ENCODE measurements around the gene LCP1.
"Not testable (repeated sequence)": the region's sequence is repeated elsewhere in the genome, so short reads cannot be mapped to it uniquely, and the experiment has no call there.

The LCP1 gene

GRCh38 chr13:46181840-46182490 lies at the start of gene LCP1:
TSS of gene LCP1 (minus strand) at chr13:46182177. CDS start at chr13:46159662, 22,515 bp downstream.
- DNase-seq (ENCODE audit: low spot score): peak; percentile 16

- no peak for DNase-seq (ENCODE audit: low spot score)
Measured at GRCh38 chr13:46229251-46229650, 47.3 kb upstream of the LCP1 start.

- not testable (repeated sequence) for DNase-seq (ENCODE audit: low spot score)
Measured at GRCh38 chr13:46220234-46220633, 38.3 kb upstream of the LCP1 start.

- DNase-seq (ENCODE audit: low spot score): not testable (repeated sequence)
Measured at GRCh38 chr13:46214741-46215140, 32.8 kb upstream of the LCP1 start.

GRCh38 chr13:46213242-46213641 lies 31.3 kb upstream of the LCP1 start:
- DNase-seq (ENCODE audit: low spot score): no peak

- peak; percentile 25 for DNase-seq (ENCODE audit: low spot score)
Measured at GRCh38 chr13:46211483-46212351, 29.7 kb upstream of the LCP1 start, which contains the start of gene LRRC63. TSS of gene LRRC63 (plus strand) at chr13:46211928. CDS start at chr13:46213035, 1,107 bp downstream.

- no peak for DNase-seq (ENCODE audit: low spot score)
Measured at GRCh38 chr13:46211116-46211482, 29.1 kb upstream of the LCP1 start.

- DNase-seq (ENCODE audit: low spot score): no peak
Measured at GRCh38 chr13:46210362-46211083, 28.5 kb upstream of the LCP1 start.

- DNase-seq (ENCODE audit: low spot score): no peak
Measured at GRCh38 chr13:46207828-46208227, 25.9 kb upstream of the LCP1 start.

- DNase-seq (ENCODE audit: low spot score): no peak
Measured at GRCh38 chr13:46206143-46206542, 24.2 kb upstream of the LCP1 start.

GRCh38 chr13:46202966-46203365 lies 21.0 kb upstream of the LCP1 start:
- DNase-seq (ENCODE audit: low spot score): no peak

- DNase-seq (ENCODE audit: low spot score): no peak
Measured at GRCh38 chr13:46202188-46202795, 20.3 kb upstream of the LCP1 start.

GRCh38 chr13:46198696-46199193 lies 16.8 kb upstream of the LCP1 start:
- DNase-seq (ENCODE audit: low spot score): no peak

- DNase-seq (ENCODE audit: low spot score): no peak
Measured at GRCh38 chr13:46197299-46198048, 15.5 kb upstream of the LCP1 start.

GRCh38 chr13:46195016-46195415 lies 13.0 kb upstream of the LCP1 start:
- DNase-seq (ENCODE audit: low spot score): no peak

- DNase-seq (ENCODE audit: low spot score): no peak
Measured at GRCh38 chr13:46192412-46192811, 10.4 kb upstream of the LCP1 start.

- DNase-seq (ENCODE audit: low spot score): no peak
Measured at GRCh38 chr13:46185634-46186033, 3.7 kb upstream of the LCP1 start.

GRCh38 chr13:46184277-46184699 lies 2.3 kb upstream of the LCP1 start:
- DNase-seq (ENCODE audit: low spot score): peak; percentile 17

- no peak for DNase-seq (ENCODE audit: low spot score)
Measured at GRCh38 chr13:46183018-46183946, 1.3 kb upstream of the LCP1 start.

GRCh38 chr13:46182491-46182877 lies 507 bp upstream of the LCP1 start:
- DNase-seq (ENCODE audit: low spot score): no peak
